BE2C (cell line): Measurements from ENCODE around the gene LY6G6D.
A peak's percentile ranks its signal among the peaks of the same experiment; 100 is the strongest.

ENCODE experiments used
- DNase-seq: peaks from one replicate; pipeline ENCODE4 v3.0.0-alpha.2; 2020
- H3K27me3 ChIP-seq: fragments of 250-450 bp; sonication (Bioruptor Pico); 2 replicates; pipeline ENCODE4 v1.5.1; 2020; ENCODE audit warnings: mild to moderate bottlenecking
- H3K36me3 ChIP-seq: fragments of 250-450 bp; sonication (Bioruptor Pico); 2 replicates; pipeline ENCODE4 v1.5.1; 2020; ENCODE audit warnings: mild to moderate bottlenecking
- H3K4me1 ChIP-seq: fragments of 250-450 bp; sonication (Bioruptor Pico); 2 replicates; pipeline ENCODE4 v1.5.1; 2020
- H3K4me3 ChIP-seq: 2 replicates; pipeline ENCODE4 v1.5.1; 2011; ENCODE audit warnings: low read depth, low read length
- H3K9me3 ChIP-seq: fragments of 250-450 bp; sonication (Bioruptor Pico); 2 replicates; pipeline ENCODE4 v1.5.1; 2020
- CTCF ChIP-seq: IDR thresholded peaks from 2 replicates; pipeline ENCODE4 v1.5.1; 2012; ENCODE audit warnings: mild to moderate bottlenecking, low read depth, low read length

The LY6G6D gene

GRCh38 chr6:31676904-31677303 lies 38.2 kb upstream of the LY6G6D start:
- no peak for DNase-seq
- TF ChIP-seq CTCF, result no peak
- Histone ChIP-seq H3K36me3 (peaks cover 11% of the 10 kb centered on the region), H3K27me3 (no peaks in the 10 kb centered on the region; the same call in 1 of the 2 replicates), H3K4me1 (no peaks in the 10 kb centered on the region), H3K4me3 (no peak overlapping the region), H3K9me3 (no peaks in the 10 kb centered on the region)

GRCh38 chr6:31677955-31678354 lies 37.2 kb upstream of the LY6G6D start:
- TF ChIP-seq CTCF, result no peak

GRCh38 chr6:31680226-31681134 lies 34.7 kb upstream of the LY6G6D start, which contains the start of gene LY6G5C:
LY6G5C (minus strand) TSS chr6:31681067; CDS start chr6:31680373, 694 bp downstream.
- Histone ChIP-seq H3K4me3 (peak within 1 kb of the TSS; percentile 70), H3K4me1 (no peaks in the 10 kb centered on the region), H3K36me3 (no peaks in the 10 kb centered on the region), H3K27me3 (no peaks in the 10 kb centered on the region; the same call in 1 of the 2 replicates), H3K9me3 (no peaks in the 10 kb centered on the region)
- peak; percentile 85 for DNase-seq
- TF ChIP-seq CTCF, result peak; percentile 63

More at GRCh38 chr6:31677955-31678354, 37.2 kb upstream of the LY6G6D start:
- Histone ChIP-seq H3K4me1 (no peaks in the 10 kb centered on the region), H3K9me3 (no peaks in the 10 kb centered on the region), H3K36me3 (peaks cover 2% of the 10 kb centered on the region), H3K4me3 (no peak overlapping the region), H3K27me3 (no peaks in the 10 kb centered on the region; the same call in 1 of the 2 replicates)
- DNase-seq, result no peak

- H3K4me3 ChIP-seq, result peak overlapping the region; percentile 70
- DNase-seq, result peak; percentile 53
- H3K27me3 ChIP-seq, result no peaks in the 10 kb centered on the region; the same call in 1 of the 2 replicates
- H3K9me3 ChIP-seq, result no peaks in the 10 kb centered on the region
- no peaks in the 10 kb centered on the region for H3K36me3 ChIP-seq
- H3K4me1 ChIP-seq, result no peaks in the 10 kb centered on the region
- peak; percentile 29; the same call in 1 of the 2 replicates for TF ChIP-seq CTCF
These were observed 33.9 kb upstream of the LY6G6D start for GRCh38 chr6:31681135-31681671.

- Histone ChIP-seq H3K36me3 (no peaks in the 10 kb centered on the region), H3K4me3 (no peak overlapping the region), H3K9me3 (no peaks in the 10 kb centered on the region), H3K27me3 (no peaks in the 10 kb centered on the region), H3K4me1 (no peaks in the 10 kb centered on the region)
- no peak for DNase-seq
- TF ChIP-seq CTCF, result no peak
These were observed 31.6 kb upstream of the LY6G6D start for GRCh38 chr6:31683591-31683990.

- TF ChIP-seq CTCF, result no peak
- H3K4me1 ChIP-seq, result no peaks in the 10 kb centered on the region
- DNase-seq, result no peak
- no peak overlapping the region for H3K4me3 ChIP-seq
- no peaks in the 10 kb centered on the region for H3K27me3 ChIP-seq
- no peaks in the 10 kb centered on the region for H3K36me3 ChIP-seq
- no peaks in the 10 kb centered on the region for H3K9me3 ChIP-seq
These were observed 28.7 kb upstream of the LY6G6D start for GRCh38 chr6:31686483-31686882.
